PC-3 (cell line): ENCODE data around the gene HOXA10.

Experiments used
- EZH2 ChIP-seq: fragments of 300-600 bp; sonication (generic); IDR thresholded peaks from one replicate; pipeline ENCODE4 v1.6.1; 2017; ENCODE audit warnings: antibody characterized with exemption, mild to moderate bottlenecking, low read length; ENCODE audit not compliant: unreplicated experiment
- TF ChIP-seq, protein P1 (sequence below): fragments of 300-600 bp; sonication (generic); conservative IDR thresholded peaks from 2 replicates; pipeline ENCODE4 v1.5.1; 2017; ENCODE audit warnings: antibody characterized with exemption, low read depth, mild to moderate bottlenecking, low read length

DNA sequence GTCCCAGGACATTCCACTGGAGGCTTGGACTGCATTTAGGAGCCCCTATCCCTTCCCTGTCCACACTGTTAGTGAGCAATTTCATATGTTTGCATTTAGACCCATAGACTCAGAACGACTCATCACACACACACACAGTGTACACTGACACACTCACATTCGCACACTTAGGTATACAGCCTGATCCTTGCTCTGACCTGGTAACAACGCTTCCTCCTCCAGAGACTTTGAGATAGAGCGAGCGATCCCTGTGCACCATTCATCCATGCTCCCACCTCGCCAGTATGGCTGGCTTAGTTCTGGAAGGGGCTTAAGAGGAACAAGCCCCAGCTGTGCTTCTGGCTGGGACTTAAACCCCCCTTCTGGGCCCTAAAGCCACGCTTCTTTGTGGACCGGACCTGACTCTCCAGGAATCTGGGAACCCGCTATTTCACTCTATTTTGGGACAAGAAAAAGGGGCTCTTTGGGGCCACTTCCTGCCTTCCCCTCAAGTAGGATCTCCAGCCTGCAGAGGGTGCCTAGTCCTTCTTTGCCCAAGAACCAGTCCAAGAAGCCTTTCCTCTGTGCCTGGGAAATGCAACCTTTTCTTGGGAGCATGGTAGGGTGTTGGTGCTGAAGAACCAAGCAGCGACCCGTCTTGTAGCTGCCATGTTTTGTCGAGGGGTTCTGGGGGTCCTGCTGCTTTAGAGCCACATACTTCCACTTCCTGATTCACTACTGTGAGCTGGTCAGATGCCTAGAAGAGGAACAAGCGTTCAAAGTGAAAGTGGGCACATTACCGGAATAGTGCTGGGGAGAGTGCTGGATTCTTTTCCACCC is 26.9 kb upstream of the HOXA10 start:
- TF ChIP-seq, protein P1, sequence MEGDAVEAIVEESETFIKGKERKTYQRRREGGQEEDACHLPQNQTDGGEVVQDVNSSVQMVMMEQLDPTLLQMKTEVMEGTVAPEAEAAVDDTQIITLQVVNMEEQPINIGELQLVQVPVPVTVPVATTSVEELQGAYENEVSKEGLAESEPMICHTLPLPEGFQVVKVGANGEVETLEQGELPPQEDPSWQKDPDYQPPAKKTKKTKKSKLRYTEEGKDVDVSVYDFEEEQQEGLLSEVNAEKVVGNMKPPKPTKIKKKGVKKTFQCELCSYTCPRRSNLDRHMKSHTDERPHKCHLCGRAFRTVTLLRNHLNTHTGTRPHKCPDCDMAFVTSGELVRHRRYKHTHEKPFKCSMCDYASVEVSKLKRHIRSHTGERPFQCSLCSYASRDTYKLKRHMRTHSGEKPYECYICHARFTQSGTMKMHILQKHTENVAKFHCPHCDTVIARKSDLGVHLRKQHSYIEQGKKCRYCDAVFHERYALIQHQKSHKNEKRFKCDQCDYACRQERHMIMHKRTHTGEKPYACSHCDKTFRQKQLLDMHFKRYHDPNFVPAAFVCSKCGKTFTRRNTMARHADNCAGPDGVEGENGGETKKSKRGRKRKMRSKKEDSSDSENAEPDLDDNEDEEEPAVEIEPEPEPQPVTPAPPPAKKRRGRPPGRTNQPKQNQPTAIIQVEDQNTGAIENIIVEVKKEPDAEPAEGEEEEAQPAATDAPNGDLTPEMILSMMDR: no peak
- TF ChIP-seq EZH2: no peak
